Inflammatory macrophage (primary cell): ENCODE data around the gene DCAKD.

ENCODE experiments used
- DNase-seq, 2 donors: peaks; one replicate each; pipeline ENCODE4 v3.0.0-alpha.2; 2020 to 2022

DCAKD gene

GRCh38 chr17:45030733-45031132, 20.7 kb downstream of the DCAKD start:
- DNase-seq: no peak

DNA sequence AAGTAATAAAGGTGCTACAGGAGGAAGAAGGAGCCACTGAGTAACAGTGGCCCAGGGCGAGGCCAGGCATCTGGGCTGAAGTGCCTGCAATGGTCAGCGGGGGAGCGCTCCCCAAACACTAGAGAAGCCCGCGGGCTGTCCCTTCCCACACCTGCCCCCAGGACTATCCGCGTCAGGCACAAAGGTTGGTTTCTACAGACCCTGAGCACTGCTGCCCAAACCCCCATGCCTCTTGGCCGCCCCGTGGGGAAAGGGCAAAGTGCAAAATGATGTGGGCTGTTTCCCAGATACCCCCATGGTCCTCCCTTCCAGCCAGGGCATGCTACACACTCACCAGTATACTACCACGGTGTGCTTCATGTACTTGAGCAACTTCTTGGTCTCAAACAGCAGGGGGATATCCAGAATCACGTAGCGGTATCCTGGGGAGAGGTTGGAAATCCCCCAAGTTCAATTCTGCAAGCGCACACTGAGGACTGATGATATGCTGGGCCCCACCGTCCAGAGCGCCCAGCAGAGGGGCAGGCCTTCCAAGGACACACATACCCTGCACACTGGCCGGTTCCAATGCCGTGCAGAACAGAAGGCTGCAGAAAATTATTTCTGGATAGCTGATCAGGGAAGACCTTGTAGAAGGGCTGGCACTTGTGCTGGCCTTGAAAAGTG, 21.5 kb downstream of the DCAKD start:
- no peak for DNase-seq

GRCh38 chr17:45029096-45029495, 22.3 kb downstream of the DCAKD start:
- no peak for DNase-seq

DNA sequence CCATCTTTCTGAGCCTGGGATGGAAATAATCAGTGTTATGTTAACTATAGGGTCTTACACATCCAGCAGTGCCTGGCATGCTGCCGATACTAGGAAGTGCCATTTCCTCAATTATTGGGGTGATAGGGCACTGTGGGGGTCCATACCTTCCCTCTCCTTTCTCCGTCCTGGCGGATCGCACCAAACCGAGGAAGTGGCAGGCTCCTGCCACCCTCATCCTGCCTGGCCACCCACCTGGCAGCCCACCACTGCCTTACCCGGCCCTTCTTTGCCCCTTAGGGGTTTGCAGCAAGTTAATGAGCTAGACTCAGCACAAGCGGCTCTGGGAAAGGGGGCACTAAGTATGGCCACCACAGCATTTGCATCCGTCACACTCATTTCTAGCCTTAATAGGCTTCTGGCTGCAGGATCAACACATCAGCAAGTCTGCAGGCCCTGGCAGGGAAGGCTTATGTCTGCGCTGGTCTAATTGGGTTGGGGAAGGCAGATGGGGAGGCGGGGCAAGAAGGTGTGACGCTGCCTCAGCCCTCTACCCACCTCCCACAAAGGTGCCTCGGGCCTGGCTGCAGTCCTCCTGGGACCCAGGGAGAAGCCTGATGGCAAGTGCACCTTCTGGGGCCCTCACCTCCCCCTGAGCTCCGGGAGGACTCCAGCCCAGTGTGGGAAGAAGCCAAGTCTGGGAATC, 28.6 kb downstream of the DCAKD start:
- no peak for DNase-seq

GRCh38 chr17:45022288-45022648, 29.2 kb downstream of the DCAKD start:
- DNase-seq: no peak

GRCh38 chr17:45021607-45022287, 29.7 kb downstream of the DCAKD start:
- DNase-seq: peak; percentile 50 to 65

GRCh38 chr17:45020354-45021138, 30.9 kb downstream of the DCAKD start:
- no peak for DNase-seq

DNA sequence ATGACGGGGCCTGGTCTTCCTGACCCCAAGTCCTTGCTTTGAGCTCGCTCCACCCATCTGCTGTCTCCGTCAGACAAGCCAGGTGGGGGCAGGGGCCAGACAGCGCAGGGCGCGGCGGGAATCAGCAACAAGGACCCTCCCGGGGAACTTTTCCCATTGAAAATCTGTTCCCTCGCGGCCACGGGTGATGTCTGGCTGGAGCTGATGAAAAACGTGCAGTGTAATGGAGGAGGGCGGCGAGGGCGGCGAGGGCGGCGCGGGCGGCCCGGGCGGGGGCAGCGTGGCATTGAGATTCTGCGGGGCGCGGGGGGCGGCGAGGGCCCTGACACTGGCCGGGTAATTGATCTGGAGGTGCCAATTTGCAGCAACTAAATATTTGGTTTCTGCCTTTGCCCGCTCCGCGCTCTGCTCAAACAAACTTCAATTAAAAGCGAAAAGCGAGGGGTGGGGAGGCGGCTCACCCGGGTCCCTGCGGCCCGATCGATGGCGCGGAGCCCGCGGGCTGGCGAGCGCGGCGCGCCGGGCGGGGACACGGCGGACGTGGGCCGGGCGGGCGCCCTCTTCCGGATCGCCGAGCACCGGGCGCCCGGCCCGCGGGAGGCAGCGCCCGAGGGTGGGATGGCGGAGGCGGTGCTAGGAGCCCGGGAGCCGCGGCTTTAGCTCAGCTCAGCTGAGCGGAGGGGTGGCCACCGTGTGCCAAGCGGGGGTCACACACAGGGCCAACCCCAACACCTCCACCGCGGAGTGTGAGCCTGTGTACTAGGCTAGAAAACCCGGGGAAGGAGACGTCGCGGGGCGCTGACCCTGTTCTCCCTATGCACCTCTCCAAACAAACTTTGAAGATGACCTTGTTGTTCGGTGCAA, 32.4 kb downstream of the DCAKD start:
- DNase-seq: peak; percentile 3 to 55

GRCh38 chr17:45018514-45018847, 33.0 kb downstream of the DCAKD start:
- no peak for DNase-seq

- DNase-seq: no peak
These were observed 34.6 kb downstream of the DCAKD start for GRCh38 chr17:45016823-45017222.

DNA sequence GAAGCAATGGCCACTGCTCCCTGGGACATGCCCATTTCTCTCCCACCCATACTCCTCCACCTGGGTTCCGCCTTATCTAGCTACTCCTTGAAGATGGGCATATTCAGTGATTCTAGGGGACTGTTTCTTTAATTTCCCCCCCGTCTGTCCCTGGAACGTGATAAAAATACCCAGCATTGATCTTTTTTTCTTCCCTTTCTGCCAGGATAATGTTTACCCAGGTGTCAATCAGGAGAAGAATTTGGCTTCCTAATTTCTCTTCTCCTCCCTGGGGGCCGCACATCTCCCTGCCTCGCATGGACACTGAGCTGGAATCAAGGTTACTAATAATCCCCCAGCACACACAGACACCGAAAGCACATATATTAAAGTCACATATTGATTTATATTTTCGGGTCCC, 35.2 kb downstream of the DCAKD start:
- no peak for DNase-seq

- no peak for DNase-seq
These were observed 38.1 kb downstream of the DCAKD start for GRCh38 chr17:45013021-45013997.

- no peak for DNase-seq
These were observed 39.7 kb downstream of the DCAKD start for GRCh38 chr17:45011767-45012166.

DNA sequence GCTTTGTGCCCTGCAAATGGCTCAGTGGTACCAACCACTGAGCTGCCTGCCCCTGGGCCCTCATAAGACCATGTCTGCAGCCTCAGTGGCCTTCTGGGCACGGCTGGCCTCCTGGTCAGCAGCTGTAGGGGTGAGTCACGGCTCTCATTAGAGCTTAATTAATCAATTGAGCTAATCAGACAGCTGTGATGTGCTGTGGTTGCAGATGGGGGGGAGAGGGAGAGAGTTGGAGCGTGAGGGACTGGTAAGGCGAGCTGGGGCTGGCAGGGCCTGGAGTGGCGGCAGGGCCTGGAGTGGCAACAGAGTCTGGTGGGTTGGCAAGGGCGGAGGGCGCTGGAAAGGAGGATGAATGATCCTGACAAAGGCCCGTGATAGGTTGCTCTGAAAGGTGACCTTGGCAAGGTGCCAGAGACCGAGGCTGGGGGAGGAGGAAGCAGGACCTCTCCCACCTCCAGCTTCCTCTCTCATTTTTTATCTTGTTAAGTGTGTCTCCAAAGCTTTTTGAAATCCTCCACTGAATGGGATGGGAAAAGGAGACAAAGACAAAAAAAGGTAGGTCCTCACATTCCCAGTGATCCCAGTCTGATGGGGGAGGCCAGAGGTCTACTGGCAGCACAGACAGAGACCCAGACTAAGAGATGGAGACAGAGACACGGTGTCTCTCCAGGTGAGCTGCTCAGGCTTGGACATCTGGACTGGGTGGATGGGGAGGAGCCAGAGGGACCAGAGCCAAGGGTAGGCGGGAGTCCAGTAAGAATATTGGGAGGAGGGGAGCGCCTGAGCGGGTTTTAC, 41.6 kb downstream of the DCAKD start:
- DNase-seq: no peak

- peak; percentile 48 to 64 for DNase-seq
These were observed 43.2 kb downstream of the DCAKD start for GRCh38 chr17:45008216-45008615.

- DNase-seq: no peak
These were observed 44.4 kb downstream of the DCAKD start for GRCh38 chr17:45006927-45007461.

DNA sequence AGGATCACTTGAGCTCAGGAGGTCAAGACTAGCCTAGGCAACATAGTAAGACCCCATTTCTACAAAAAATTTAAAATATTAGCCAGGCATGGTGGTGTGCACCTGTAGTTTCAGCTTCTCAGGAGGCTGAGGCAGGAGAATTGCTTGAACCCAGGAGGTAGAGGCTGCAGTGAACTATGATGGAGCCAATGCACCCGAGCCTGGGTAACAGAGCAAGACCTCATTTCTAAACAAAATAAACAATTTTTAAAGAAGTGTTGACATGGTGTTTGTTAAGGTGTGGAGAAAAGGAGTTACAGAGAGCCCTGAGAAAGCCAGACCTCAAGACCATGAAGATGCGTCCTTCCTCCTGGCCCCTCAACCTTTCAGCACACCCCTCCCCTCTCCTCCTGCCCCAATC, 45.7 kb downstream of the DCAKD start:
- DNase-seq: no peak

DNA sequence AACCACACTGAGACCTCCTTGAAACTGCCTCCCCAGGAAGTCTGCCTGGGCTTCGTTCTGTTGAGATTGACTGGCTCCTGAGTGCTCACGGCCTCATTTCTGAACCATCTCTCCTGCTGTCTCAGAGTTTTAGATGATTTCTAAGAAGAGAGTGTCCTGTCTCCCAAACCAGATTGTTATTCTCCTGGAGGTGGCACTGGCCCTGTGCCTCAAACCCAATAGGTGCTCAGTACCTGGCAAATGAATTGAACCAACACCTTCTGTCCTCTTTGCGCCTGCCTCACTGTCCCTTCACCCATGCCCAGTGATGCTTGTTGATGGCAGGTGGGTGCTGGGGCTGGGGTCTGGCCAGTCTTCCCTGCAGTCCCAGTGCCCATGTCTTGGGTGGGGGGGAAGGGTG, 47.0 kb downstream of the DCAKD start:
- DNase-seq: no peak

DNA sequence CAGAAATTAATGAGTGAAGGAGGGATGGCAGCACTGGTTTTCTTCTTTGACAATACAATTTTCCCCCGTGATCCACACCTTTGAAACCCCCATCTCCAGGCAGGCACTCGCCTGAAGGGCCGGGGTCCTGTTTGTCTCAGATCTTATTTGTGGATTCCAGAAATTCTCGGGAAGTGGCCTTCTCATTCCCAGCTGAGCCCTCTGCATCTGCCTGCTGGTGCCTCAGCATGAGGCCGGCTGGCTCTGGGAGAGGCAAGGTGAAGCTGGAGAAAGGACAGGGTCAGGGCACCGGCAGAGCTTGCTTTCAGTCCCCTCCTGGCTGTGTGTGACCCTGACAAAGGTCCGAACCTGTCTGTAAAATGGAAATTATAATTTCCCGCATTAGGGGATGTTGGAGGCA, 47.6 kb downstream of the DCAKD start:
- no peak for DNase-seq

DNA sequence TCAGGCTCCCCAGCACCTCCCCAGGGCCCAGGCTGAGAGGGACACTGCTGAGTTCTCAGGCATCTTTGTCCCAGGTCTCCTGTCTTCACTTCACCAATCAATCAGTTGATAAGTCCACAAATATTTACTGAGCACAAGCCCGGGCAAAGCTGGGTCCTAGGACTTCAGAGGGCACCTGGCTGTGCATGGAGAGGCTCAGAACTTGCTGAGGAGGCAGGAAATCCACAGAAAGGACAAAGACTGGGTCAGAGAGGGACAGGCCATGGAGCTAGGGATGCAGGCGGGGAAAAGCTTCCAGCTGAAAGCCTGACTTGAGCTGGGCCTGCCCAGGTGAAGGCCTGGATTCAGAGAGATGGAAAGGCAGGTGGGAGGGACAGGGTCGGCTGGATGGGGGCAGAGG, 50.1 kb downstream of the DCAKD start:
- DNase-seq: no peak
